K562 (cell line): Measurements from ENCODE around the gene UBQLNL.

Experiments
- POLR2A ChIP-seq: fragments of 450-650 bp; conservative IDR thresholded peaks from 2 replicates; pipeline ENCODE4 v1.6.1; 2016
- ZNF780A ChIP-seq: fragments of 250-450 bp; sonication (Bioruptor Pico); IDR thresholded peaks from 2 replicates; pipeline ENCODE4 v1.5.0; 2021; ENCODE audit warnings: mild to moderate bottlenecking

DNA sequence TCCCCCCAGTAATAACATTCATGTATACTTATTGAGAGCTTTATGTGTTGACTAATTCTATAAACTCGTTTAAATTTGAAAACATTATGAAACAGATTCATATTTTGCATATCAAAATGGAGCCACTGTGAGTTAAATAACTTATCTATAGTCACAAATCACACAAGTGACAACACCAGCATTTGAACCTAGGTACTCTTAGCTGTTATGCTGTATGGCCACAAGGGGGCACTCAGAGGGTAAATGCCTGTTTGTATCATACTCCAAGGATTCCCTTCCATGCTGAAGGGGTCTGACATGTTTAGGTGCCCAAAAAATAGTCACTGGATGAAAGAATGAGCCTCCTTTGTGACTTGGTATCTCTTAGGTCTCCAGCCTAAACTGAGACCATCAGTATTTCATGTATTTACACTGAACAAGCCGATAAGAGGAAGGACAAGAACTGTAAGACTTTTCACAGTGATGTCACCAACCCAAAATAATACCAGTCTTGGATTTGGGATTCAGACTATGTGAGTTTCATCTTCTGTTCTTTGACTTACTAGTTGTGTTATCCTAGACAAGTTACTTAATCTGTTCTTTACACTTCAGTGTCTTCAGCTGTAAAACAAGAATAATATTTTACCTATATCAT, 40.2 kb downstream of the UBQLNL start:
- no peak for TF ChIP-seq ZNF780A (CRISPR knock-in tag)
- TF ChIP-seq POLR2A: no peak
